Endothelial cell (in vitro differentiated cells): ENCODE results near the gene ISLR. TPM values are rescaled to one million over a fixed set of nuclear protein-coding genes. Genes with fewer than 3 reads are reported as not detected.

Experiments used
- DNase-seq: peaks from one replicate; pipeline ENCODE4 v3.0.0; 2021; ENCODE audit warnings: low spot score
- H3K27ac Mint-ChIP-seq: one replicate; pipeline ENCODE4 v1.8.0; 2021; ENCODE audit warnings: mixed read lengths, inconsistent platforms; ENCODE audit not compliant: unreplicated experiment
- H3K27me3 Mint-ChIP-seq: one replicate; pipeline ENCODE4 v1.8.0; 2021; ENCODE audit warnings: mild to moderate bottlenecking, moderate library complexity, mixed read lengths, inconsistent platforms; ENCODE audit not compliant: unreplicated experiment
- H3K36me3 Mint-ChIP-seq: one replicate; pipeline ENCODE4 v1.8.0; 2021; ENCODE audit warnings: mild to moderate bottlenecking, low read depth, mixed read lengths, inconsistent platforms; ENCODE audit not compliant: unreplicated experiment
- H3K4me1 Mint-ChIP-seq: one replicate; pipeline ENCODE4 v1.8.0; 2021; ENCODE audit warnings: mild to moderate bottlenecking, mixed read lengths, inconsistent platforms; ENCODE audit not compliant: unreplicated experiment
- H3K4me3 Mint-ChIP-seq: one replicate; pipeline ENCODE4 v1.8.0; 2021; ENCODE audit warnings: mild to moderate bottlenecking, mixed read lengths, inconsistent platforms; ENCODE audit not compliant: unreplicated experiment
- H3K9me3 Mint-ChIP-seq: one replicate; pipeline ENCODE4 v1.8.0; 2021; ENCODE audit warnings: mixed read lengths, inconsistent platforms; ENCODE audit not compliant: unreplicated experiment
- total RNA-seq: library from RNA; stranded (reverse); fragmentation: NEBNext Ultra II Directional; extraction: Animal tissue kit (Norgen Biotek cat#: 25700); gene quantifications from one replicate; pipeline ENCODE4 v1.2.1, GENCODE V29; 2021; ENCODE audit not compliant: unreplicated experiment
- TF ChIP-seq, protein P1 (sequence below): fragments of 200-600 bp; sonication (generic); IDR thresholded peaks from one replicate; pipeline ENCODE4 v1.5.0; 2021; ENCODE audit warnings: antibody characterized with exemption; ENCODE audit not compliant: unreplicated experiment

The ISLR gene
- total RNA-seq, 1 donor from 2014 or later: 0.51 TPM

DNA sequence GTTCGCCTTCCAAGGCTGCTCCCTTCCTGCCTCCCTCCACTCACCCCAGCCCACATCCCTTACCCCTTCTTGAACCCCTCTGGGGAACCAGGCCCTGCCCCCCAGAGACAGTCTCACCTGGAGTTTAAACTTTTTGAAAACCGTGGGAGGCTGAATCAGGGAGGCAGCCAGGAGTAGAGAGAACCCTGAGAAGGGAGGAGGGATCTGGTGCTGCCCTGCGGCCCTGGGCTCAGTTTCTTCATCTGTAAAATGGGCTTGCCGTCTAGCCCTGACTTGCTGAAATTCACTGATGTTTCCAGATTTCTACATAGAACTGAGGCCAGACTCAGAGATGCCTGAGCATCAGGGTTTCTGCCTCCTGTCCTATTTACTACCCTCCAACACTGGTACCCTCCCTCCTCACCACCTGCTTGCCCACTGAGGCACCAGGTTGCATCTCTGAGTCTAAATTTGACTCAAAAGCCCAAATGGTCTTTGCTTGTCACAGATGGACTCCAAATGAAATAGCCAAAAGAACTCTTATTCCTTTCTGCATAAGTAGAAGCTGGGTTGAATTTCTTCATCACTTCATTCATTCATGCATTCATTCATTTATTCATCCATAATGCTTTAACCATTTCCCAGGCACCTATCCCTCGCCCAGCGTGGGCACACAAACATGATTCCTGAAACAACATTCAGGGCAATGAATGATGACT lies 41.0 kb downstream of the ISLR start:
- H3K9me3 Mint-ChIP-seq: no peaks in the 10 kb centered on the region
- no peak for DNase-seq
- peaks cover 4% of the 10 kb centered on the region for H3K27me3 Mint-ChIP-seq
- peaks cover 32% of the 10 kb centered on the region for H3K4me1 Mint-ChIP-seq
- H3K4me3 Mint-ChIP-seq: no peak overlapping the region
- H3K36me3 Mint-ChIP-seq: no peaks in the 10 kb centered on the region
- H3K27ac Mint-ChIP-seq: no peak overlapping the region
- TF ChIP-seq, protein P1, sequence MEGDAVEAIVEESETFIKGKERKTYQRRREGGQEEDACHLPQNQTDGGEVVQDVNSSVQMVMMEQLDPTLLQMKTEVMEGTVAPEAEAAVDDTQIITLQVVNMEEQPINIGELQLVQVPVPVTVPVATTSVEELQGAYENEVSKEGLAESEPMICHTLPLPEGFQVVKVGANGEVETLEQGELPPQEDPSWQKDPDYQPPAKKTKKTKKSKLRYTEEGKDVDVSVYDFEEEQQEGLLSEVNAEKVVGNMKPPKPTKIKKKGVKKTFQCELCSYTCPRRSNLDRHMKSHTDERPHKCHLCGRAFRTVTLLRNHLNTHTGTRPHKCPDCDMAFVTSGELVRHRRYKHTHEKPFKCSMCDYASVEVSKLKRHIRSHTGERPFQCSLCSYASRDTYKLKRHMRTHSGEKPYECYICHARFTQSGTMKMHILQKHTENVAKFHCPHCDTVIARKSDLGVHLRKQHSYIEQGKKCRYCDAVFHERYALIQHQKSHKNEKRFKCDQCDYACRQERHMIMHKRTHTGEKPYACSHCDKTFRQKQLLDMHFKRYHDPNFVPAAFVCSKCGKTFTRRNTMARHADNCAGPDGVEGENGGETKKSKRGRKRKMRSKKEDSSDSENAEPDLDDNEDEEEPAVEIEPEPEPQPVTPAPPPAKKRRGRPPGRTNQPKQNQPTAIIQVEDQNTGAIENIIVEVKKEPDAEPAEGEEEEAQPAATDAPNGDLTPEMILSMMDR: no peak

DNA sequence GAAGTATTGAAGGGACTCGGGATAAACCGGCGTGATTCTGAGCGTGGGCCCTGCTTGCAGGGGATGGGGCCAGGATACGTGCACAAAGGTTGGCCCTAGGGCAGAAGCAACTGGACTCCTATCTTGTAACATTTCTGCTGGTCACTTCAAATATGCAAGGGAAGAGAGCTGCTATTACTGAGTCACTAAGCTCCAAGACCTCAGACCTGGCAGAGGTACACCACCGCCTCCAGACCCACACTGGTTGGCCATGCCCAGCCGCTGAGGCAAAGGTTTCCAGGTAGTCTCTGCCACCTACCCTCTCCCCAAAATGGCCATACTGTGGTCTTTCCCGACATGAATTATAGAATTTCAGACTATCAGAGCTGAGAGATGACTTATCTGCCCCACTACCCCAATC lies 42.4 kb downstream of the ISLR start:
- no peaks in the 10 kb centered on the region for H3K36me3 Mint-ChIP-seq
- no peak overlapping the region for H3K27ac Mint-ChIP-seq
- no peak overlapping the region for H3K4me3 Mint-ChIP-seq
- H3K4me1 Mint-ChIP-seq: peaks cover 42% of the 10 kb centered on the region
- H3K27me3 Mint-ChIP-seq: peaks cover 10% of the 10 kb centered on the region
- no peaks in the 10 kb centered on the region for H3K9me3 Mint-ChIP-seq
- TF ChIP-seq, protein P1: no peak
- DNase-seq: no peak

DNA sequence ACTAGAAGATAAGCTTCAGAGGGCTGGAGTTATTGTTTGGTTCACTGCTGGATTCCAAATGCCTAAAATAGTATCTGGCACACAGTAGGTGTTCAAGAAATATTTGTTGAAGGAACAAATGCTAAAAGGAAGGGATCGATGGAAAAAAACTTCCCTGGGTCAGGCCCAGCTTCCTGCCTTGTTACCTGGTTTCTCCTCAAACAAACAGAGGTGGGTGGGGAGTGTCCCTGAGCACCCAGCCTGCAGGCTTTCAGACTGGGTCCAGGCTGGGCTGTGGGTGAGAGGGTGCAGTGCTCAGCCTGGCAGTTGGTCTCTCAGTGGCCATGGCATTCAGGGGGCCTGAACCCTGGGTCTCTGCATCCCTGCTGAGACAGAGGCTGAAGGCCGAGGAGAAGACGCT lies 43.4 kb downstream of the ISLR start:
- Mint-ChIP-seq H3K4me3 (no peak overlapping the region), H3K9me3 (no peaks in the 10 kb centered on the region), H3K36me3 (no peaks in the 10 kb centered on the region), H3K27ac (no peak overlapping the region), H3K27me3 (peaks cover 10% of the 10 kb centered on the region), H3K4me1 (peaks cover 41% of the 10 kb centered on the region)
- TF ChIP-seq, protein P1: no peak
- no peak for DNase-seq

DNA sequence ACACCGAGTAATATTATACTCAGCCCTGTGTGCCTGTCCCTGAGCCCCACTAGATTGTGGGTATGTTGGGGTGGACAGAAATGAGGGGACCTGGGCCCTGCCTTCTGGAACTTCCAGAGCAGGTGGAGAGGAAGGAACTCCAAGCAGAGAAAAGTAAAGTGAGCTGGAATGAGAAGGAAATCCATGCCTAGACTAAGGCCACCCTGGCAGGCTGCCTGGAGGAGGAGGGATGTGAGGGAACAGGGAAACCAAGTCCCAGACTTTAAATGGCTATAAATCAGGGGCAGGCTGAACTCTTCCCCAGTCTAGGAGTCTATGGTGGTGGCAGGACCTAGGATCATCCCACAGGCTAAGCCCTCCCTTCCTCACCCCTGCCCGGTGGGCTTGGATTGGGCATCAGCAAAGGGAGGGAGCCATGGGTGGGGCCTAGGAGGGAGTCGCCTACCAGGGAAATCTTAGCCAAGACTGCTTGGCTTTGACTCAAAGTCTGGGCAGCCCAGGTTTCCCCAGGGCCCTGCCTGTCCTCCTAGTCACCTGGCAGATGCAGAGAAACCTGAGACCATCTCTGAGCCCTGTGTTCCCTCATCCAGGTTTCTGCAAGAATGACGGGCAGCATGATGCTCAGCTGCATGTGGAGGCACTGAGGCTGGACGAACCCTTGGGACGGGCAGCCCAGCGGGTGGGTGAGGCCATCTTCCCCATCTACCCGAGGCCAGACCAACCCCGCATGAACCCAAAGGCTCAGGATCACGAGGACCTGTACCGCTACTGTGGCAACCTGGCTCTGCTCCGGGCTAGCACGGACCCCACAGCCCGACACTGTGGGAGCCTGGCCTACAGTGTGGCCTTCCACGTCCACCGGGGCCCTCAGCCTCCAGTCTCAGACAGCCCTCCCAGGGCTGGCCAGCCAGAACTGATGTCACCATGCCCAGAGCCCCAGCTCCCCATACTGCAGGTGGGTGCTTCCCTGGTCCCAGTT lies 44.7 kb downstream of the ISLR start:
- no peak for DNase-seq
- H3K27ac Mint-ChIP-seq: no peak overlapping the region
- no peak overlapping the region for H3K4me3 Mint-ChIP-seq
- H3K27me3 Mint-ChIP-seq: peaks cover 11% of the 10 kb centered on the region
- no peaks in the 10 kb centered on the region for H3K9me3 Mint-ChIP-seq
- H3K36me3 Mint-ChIP-seq: no peaks in the 10 kb centered on the region
- TF ChIP-seq, protein P1: no peak
- H3K4me1 Mint-ChIP-seq: peaks cover 34% of the 10 kb centered on the region
